ENCODE data around the gene TCEAL1. TPM values are rescaled to one million over a fixed set of nuclear protein-coding genes. Genes with fewer than 3 reads are reported as not detected.

The TCEAL1 gene, protein sequence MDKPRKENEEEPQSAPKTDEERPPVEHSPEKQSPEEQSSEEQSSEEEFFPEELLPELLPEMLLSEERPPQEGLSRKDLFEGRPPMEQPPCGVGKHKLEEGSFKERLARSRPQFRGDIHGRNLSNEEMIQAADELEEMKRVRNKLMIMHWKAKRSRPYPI
- total RNA-seq (2022; extraction: Qiagen RNA extraction; ENCODE audit: low read depth), result 29.9 to 53.9 TPM (median 36.2 TPM) in 5 replicates

DNA sequence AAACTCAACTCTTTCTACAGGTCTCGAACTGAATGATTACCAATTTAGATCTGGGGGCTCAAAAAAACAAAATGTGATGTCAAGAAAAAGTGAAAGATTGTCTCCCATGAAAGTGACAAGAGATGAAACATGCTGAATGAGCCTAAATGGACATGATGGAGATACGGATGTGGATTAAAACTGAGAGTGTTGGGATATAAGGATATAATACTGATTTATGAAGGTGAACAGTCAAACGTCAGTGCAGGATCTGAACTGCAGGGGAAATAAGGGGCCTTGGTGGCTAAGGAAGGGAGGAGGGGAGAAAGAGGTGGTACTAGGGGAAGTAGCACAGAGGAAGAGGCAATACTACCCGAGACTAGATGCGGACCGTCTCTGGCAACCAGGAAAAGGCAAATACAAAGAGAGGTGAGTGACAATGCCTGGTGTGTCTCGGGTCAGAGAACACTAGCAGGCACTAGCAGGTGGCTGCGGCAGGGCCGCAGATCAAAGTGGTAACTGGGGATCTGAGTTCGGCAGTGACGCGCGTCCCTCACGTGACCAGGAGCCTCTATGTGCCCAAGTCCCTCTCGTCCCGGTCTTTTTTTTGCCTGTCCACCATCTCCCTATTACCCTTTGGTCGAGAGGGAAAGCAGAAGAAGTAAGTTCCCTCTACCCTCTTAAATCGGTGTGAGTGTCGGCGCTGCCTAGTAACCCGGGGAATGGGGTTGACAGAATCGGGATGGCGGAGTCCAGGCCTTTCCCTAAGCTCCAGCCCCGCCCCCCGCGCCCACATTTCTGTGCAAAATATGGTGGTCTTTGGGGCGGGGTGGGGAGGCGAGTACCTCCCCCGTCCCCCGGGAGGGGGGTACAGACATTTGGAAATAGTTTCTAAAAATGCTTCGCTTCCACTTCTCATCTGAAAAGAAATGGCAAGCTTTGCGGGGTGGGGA, at the start of gene TCEAL1:
TCEAL1 (plus strand) TSS at position 590 of the 932 bp plus-strand sequence. CDS start 942 bp downstream, outside the sequence.

DNA sequence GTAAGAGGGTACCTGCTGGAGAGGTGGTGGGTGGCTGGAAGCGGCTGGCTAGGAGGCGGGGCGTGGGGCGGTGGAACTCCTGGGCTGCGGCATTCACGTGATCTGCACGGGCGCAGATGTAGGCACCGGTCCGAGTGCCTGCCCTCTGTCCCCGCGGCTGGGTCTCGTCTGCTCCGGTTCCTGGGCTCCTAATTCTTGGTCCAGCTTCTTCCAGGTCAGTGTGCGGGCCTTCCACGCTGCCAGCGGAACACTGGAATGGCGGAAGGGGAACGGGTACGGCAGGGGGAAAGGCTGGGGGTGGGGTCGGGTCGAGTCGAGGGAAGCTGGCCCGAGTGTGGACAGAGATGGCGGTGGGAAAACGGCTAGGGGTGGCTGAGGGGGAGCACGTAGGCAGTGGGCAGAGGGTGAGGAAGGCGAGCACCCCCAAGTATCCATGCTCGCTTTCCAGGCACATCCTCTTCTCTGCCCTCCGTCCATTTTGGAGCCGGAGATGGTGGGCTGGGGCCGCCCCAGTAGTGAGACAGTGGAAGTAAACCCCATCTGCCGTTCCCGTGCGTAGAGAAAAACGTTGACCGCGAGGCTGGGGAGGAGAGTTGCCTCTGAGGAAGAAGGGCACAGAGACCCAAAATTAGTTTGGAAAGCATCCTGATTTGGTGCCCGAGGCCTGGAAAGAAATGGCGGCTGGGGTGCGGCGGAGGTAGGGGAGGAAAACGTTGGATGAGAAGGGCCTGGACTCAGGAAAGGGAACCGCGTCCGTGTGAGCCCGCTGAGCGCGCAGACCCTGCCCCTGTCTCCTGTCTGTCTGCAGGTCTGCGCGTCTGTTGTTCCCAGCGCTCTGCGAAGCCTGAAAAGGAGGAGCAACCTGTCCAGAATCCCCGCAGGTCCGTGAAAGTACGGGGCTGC, 43.1 kb upstream of the TCEAL1 start, which contains the start of gene TCEAL4:
TCEAL4 (plus strand) TSS at position 105 of the 903 bp plus-strand sequence. CDS start 1,161 bp downstream, outside the sequence.

DNA sequence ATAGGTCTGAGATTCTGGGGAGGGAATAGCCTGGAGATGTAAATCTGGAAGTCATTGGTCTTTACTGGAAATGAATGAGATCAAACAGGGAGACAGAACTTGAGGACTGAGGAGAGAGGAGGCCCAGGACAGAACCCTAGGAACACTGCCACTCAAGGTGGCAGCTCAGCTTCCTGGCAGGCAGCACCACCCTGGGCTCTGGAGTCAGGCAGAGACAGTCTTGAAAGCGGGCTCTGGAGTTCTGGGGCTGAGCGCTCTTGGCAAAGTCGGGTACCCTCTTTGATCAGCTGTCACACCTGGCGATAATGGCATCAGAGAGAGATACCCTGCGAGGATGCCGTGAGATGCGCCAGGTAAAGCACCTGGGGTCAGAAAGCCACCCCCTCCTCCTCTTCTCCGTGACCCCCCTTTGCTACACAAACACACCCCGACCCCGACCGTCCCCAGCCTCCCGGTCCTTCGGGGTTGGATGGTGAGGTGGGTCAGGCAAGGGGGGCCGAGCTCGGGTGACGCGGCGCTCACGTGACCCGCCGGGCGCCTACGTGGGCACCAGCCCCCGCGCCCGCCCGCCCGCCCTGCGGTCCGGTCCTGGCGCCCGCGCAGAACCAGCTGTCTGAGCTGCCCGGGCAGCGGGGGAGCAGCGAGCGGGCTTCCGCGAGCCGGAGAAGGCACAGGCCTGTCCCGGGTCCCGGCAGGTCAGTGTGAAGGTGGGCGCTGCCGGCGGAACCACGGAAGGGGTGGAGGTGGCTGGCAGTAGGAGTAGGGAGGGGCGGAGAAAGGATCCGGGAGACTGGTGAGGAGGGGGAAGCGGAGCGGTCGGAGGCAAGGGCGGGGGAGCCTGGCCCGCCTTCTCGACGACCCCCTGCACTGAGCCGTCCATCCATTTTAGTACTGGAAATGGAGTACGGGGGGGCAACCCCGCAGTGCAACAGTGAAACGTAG, 21.1 kb upstream of the TCEAL1 start, which contains the start of gene TCEAL3:
TCEAL3 (plus strand) TSS at position 600 of the 942 bp plus-strand sequence. CDS start 1,102 bp downstream, outside the sequence.

Other genes with a start within 250 kb of the TCEAL1 start
- not detected in 5 replicates for gene RAB40A, start 109.5 kb upstream of the TCEAL1 start, total RNA-seq (2022; extraction: Qiagen RNA extraction; ENCODE audit: low read depth)
- 111 to 197 TPM (median 124 TPM) in 5 replicates for gene TCEAL4, start 43.5 kb upstream of the TCEAL1 start, total RNA-seq (2022; extraction: Qiagen RNA extraction; ENCODE audit: low read depth)
- gene TCEAL3, start 21.0 kb upstream of the TCEAL1 start, total RNA-seq (2022; extraction: Qiagen RNA extraction; ENCODE audit: low read depth), result 18.6 to 26.2 TPM (median 19.2 TPM) in 5 replicates
- 473 to 1,143 TPM (median 493 TPM) in 5 replicates for gene MORF4L2, start 57.7 kb downstream of the TCEAL1 start, total RNA-seq (2022; extraction: Qiagen RNA extraction; ENCODE audit: low read depth)
- gene TMEM31, start 81.9 kb downstream of the TCEAL1 start, total RNA-seq (2022; extraction: Qiagen RNA extraction; ENCODE audit: low read depth), result 0.40 TPM in 1 of 5 replicates, not detected in the others
- not detected in 5 replicates for gene PLP1, start 147.9 kb downstream of the TCEAL1 start, total RNA-seq (2022; extraction: Qiagen RNA extraction; ENCODE audit: low read depth)
- gene RAB9B, start 203.3 kb downstream of the TCEAL1 start, total RNA-seq (2022; extraction: Qiagen RNA extraction; ENCODE audit: low read depth), result 0.04 TPM in 1 of 5 replicates, not detected in the others